GM12865 (cell line): Measurements from ENCODE around the gene HSFX3.

Experiments used
- DNase-seq: peaks from one replicate; pipeline ENCODE4 v3.0.0; 2010; ENCODE audit warnings: low read depth
- H3K4me3 ChIP-seq: 2 replicates; pipeline ENCODE4 v1.5.1; 2011; ENCODE audit warnings: mild to moderate bottlenecking, low read depth, low read length, control low read depth
- CTCF ChIP-seq: IDR thresholded peaks from 2 replicates; pipeline ENCODE4 v1.5.1; 2011; ENCODE audit warnings: low read length, control low read depth, low read depth, inconsistent platforms; ENCODE audit not compliant: insufficient read depth; ENCODE audit errors: missing control alignments

The HSFX3 gene

GRCh38 chrX:149518236-149518635, 31.5 kb downstream of the HSFX3 start:
- DNase-seq = no peak
- H3K4me3 ChIP-seq = no peak overlapping the region
- no peak for TF ChIP-seq CTCF

DNA sequence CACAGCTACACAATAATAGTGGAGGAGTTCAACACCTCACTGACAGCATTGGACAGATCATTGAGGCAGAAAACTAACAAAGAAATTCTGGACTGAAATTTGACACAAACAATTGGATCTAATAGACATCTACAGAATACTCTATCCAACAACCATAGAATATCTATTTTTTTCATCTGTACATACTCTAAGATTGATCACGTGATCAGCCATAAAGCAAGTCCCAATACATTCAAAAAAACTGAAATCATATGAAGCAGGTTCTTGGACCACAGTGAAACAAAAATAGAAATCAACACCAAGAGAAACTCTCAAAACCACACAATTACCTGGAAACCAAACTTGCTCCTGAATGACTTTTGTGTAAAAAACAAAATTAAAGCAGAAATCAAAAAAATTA, 32.4 kb downstream of the HSFX3 start:
- no peak for TF ChIP-seq CTCF
- H3K4me3 ChIP-seq = no peak overlapping the region
- no peak for DNase-seq

- TF ChIP-seq CTCF = no peak
- DNase-seq = no peak
- no peak overlapping the region for H3K4me3 ChIP-seq
Measured at GRCh38 chrX:149516604-149517003, 33.1 kb downstream of the HSFX3 start.

DNA sequence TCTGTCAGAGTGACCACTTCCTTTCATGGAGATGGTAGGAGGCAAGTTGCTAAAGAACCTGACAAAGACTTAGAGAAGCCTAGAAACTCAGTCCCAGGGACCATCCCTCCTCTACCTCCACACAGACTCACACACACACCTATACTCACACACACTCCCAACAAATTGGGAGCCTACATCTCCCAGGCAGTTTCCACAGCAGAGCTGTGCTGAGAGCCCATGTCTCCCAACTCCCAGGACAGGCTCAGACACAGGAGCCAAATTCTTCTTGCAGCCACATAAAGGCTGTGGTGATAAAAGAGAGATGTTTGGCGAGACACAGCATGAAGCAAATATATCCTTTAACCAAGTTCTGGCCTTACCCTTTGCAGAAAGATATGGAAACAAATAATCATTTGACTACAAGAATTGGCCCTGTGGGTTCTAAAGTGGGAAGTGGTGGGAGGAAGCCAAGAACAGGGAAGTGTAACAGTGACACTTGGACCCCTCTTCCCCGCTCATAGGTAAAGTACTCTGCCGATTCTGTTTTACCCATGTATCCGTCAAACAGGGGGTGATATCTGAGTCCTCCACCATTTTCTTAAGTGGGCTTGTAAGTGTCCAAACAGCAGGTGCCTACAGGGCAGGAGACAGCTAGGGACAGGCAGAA, 33.6 kb downstream of the HSFX3 start:
- TF ChIP-seq CTCF = no peak
- DNase-seq = no peak

DNA sequence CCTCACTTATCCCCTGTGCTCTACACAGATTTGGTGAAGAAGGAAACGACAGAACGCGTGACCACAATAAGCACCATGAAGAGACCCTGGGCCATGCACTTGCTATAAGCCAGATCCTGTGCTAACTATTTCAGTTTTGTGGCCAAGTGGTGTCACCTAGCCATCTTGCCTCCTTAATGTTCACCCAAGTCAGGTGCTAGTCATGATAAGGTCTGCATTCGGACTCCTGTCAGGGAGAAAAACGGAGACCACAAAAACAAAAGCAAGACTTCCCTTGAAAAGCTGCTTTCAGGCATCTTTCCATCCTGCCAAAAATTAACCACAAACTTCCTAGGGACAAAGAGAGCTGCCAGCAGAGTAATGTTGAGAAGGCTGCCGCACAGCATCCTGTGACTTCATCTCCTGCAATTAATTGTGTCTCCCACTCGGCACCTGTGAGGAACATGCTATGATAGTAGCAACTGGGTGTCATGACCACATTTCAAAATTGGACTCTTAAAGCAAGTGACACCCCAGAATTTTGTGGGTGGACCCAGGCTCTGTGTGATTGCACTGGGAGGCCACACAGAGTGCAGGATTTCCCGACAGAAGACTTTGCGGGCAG, 35.8 kb downstream of the HSFX3 start:
- no peak overlapping the region for H3K4me3 ChIP-seq
- no peak for DNase-seq
- no peak for TF ChIP-seq CTCF

More for the DNA sequence above, 33.6 kb downstream of the HSFX3 start:
- H3K4me3 ChIP-seq = no peak overlapping the region

- no peak overlapping the region for H3K4me3 ChIP-seq
- TF ChIP-seq CTCF = peak; percentile 58
- peak; percentile 64 for DNase-seq
Measured at GRCh38 chrX:149512225-149512885, 37.4 kb downstream of the HSFX3 start.

DNA sequence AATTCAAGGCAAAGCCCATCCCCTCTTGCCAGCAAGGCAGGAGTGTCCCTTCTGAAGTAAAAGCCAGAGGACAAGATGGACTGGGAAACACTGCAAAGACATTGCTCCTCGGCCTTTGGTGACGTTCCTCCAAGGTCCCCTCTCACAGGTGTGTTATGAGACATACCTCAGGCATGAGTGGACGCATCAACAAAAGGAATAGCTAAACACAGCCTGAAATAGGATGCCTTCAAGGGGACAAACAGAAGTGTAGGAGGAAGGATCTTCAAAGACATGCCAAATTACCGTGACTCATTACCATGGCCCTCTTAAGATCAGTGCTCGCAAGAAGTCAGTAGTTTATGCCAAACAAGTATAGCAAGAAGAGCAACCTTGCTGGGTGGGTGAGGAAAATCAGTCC, 38.6 kb downstream of the HSFX3 start:
- no peak for TF ChIP-seq CTCF
- H3K4me3 ChIP-seq = no peak overlapping the region
- DNase-seq = no peak
